Tibial artery (tissue), 4 donors: ENCODE data around the gene TNNC1.
A peak's percentile ranks its signal among the peaks of the same experiment; 100 is the strongest.

Source experiments
- DNase-seq, 2 donors: peaks; one replicate each; pipeline ENCODE4 v3.0.0-alpha.2; 2019
- H3K27ac ChIP-seq, 2 donors: fragments of 200-600 bp; sonication (generic) in 1 of 2; 1 replicate in 1 of 2; 2 replicates in 1 of 2; pipeline ENCODE4 v1.5.1; 2018 to 2019; ENCODE audit warnings: mild to moderate bottlenecking in 1 of 2
- H3K27me3 ChIP-seq, 2 donors: fragments of 200-600 bp; sonication (generic) in 1 of 2; one replicate each; pipeline versions ENCODE4 v1.5.1 to v1.6.0; 2016 to 2019
- H3K36me3 ChIP-seq, 3 donors: fragments of 200-600 bp; sonication (generic) in 2 of 3; one replicate each; pipeline ENCODE4 v1.5.1; 2016 to 2019; ENCODE audit warnings: mild to moderate bottlenecking in 2 of 3
- H3K4me1 ChIP-seq, 4 donors: fragments of 200-600 bp; sonication (generic) in 2 of 4; 1 replicate in 3 of 4; 2 replicates in 1 of 4; pipeline ENCODE4 v1.5.1; 2016 to 2019
- H3K4me3 ChIP-seq, 2 donors: fragments of 200-600 bp; sonication (generic) in 1 of 2; 1 replicate in 1 of 2; 2 replicates in 1 of 2; pipeline ENCODE4 v1.5.1; 2018 to 2019; ENCODE audit warnings: mild to moderate bottlenecking in 2 of 2
- H3K9me3 ChIP-seq, 3 donors: fragments of 200-600 bp; sonication (generic) in 1 of 3; one replicate each; pipeline ENCODE4 v1.5.1; 2016 to 2019
- intact Hi-C: fragments of 100-400 bp; cut with DNase I; formaldehyde crosslinking; loops from one replicate; pipeline ENCODE4 v1.15.0; 2023; ENCODE audit warnings: low total_unique reads
- TF ChIP-seq, protein P1 (sequence below), 2 experiments: fragments of 200-600 bp in 1 of 2; fragments of 450-650 bp in 1 of 2; IDR thresholded peaks; one replicate each; pipeline ENCODE4 v1.5.1; 2017 to 2019; ENCODE audit warnings: antibody characterized with exemption in 2 of 2, mild to moderate bottlenecking in 1 of 2, moderate library complexity in 1 of 2

Gene TNNC1

DNA sequence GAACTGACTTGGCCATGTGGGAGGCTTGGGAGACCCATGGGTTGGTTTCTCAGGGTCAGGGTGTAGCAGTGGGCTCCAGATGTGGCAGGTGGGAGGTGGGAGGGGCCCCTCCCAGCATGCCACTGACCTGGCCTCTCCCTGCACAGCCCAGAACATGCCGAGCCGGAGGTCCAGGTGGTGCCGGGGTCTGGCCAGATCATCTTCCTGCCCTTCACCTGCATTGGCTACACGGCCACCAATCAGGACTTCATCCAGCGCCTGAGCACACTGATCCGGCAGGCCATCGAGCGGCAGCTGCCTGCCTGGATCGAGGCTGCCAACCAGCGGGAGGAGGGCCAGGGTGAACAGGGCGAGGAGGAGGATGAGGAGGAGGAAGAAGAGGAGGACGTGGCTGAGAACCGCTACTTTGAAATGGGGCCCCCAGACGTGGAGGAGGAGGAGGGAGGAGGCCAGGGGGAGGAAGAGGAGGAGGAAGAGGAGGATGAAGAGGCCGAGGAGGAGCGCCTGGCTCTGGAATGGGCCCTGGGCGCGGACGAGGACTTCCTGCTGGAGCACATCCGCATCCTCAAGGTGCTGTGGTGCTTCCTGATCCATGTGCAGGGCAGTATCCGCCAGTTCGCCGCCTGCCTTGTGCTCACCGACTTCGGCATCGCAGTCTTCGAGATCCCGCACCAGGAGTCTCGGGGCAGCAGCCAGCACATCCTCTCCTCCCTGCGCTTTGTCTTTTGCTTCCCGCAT is 33.4 kb upstream of the TNNC1 start:
- TF ChIP-seq, protein P1, sequence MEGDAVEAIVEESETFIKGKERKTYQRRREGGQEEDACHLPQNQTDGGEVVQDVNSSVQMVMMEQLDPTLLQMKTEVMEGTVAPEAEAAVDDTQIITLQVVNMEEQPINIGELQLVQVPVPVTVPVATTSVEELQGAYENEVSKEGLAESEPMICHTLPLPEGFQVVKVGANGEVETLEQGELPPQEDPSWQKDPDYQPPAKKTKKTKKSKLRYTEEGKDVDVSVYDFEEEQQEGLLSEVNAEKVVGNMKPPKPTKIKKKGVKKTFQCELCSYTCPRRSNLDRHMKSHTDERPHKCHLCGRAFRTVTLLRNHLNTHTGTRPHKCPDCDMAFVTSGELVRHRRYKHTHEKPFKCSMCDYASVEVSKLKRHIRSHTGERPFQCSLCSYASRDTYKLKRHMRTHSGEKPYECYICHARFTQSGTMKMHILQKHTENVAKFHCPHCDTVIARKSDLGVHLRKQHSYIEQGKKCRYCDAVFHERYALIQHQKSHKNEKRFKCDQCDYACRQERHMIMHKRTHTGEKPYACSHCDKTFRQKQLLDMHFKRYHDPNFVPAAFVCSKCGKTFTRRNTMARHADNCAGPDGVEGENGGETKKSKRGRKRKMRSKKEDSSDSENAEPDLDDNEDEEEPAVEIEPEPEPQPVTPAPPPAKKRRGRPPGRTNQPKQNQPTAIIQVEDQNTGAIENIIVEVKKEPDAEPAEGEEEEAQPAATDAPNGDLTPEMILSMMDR (IDR thresholded peaks at IDR 0.05) = no peak
- no peaks in the 10 kb centered on the region for H3K27me3 ChIP-seq
- no peak overlapping the region for H3K4me3 ChIP-seq
- H3K9me3 ChIP-seq = no peaks in the 10 kb centered on the region
- peaks cover 0 to 13% (median 0%) of the 10 kb centered on the region in 4 donors for H3K4me1 ChIP-seq
- no peak for DNase-seq
- intact Hi-C loops = no loop called here
- no peak overlapping the region for H3K27ac ChIP-seq
- H3K36me3 ChIP-seq = peaks cover 81 to 100% (median 94%) of the 10 kb centered on the region in 3 donors

DNA sequence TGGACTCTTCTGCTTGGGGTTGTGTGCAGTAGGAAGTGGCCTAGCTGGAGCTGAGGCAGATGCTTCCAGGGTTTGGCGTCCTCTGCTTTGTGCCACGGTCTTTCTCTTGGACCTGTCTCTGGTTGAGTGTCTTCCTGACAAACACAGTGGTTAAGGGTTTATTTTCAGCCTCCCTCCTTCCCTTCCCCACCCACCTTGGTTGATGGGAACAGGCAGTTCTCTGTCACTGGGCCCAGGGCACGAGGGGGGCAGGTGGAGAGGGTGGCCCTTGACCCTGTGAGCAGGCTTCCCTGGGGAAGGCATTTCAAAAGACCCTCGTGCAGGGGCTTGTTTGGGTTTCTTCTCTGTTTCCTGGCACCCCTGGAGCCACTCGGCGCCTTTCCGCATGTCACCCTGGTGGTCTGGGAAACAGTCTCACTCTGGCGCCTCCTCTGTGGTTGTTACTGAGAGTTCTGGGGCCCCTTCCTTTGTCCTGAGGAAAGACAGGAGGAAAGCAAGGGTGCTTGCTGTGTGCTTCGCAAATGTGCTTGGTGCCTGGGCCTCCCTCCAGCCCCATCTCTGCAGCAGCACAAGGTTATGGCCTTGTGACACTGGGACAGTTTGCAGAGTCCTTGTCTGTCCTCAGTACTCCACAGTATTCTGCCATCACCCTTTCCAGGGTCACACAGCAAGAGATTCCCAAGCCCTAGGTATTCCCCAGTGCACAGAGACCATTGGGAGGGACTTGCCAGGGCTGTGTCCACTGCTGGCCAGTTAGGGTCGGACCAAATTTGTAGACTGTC is 31.0 kb upstream of the TNNC1 start:
- intact Hi-C loops = no loop called here
- no peaks in the 10 kb centered on the region for H3K27me3 ChIP-seq
- peak overlapping the region in 1 of 2 donors; percentile 28 for H3K27ac ChIP-seq
- H3K36me3 ChIP-seq = peaks cover 79 to 100% (median 94%) of the 10 kb centered on the region in 3 donors
- TF ChIP-seq, protein P1 (IDR thresholded peaks at IDR 0.05) = no peak
- no peak overlapping the region for H3K4me3 ChIP-seq
- peaks cover 0 to 5% (median 0%) of the 10 kb centered on the region in 4 donors for H3K4me1 ChIP-seq
- H3K9me3 ChIP-seq = no peaks in the 10 kb centered on the region
- DNase-seq = no peak

DNA sequence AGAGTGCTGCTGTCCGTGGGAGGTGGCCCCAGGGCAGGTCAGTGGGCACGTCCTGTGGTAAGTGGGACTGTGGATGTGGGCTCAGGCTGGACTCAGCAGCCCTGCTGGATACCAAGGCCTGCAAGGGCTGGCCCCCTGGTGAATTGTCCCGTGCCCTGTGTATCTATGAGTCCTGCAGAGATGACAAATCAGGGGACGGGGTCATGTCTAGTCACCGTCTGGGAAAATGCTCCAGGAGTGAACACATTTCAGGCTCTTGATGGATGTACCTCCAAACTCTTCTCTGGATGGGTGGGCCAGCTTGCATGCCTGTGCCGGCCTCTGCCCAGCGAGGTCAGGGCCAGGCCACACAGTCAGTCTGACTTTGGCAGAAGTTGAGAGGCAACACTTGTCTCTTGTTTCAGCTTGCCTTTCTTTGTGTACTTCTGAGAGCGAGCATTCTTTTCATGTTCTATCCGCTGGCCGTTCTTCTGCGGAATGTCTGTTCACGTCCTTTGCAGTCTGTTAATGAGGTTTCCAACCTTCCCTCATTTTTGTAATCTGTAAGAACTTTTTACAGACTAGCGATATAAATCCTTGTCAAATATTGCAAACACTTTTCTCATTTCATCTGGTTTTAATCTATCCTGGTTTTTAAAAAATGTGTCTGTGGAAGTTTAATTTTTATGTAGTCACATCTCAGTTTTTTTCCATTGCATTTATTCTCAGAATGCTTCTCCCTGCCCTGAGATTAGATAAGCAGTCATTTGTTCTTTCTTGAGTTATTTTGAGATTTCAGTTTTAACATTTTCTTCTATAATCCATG is 29.9 kb upstream of the TNNC1 start:
- H3K9me3 ChIP-seq = no peaks in the 10 kb centered on the region
- no peak overlapping the region for H3K4me3 ChIP-seq
- no peak for DNase-seq
- no peaks in the 10 kb centered on the region for H3K27me3 ChIP-seq
- H3K27ac ChIP-seq = peak overlapping the region in 1 of 2 donors; percentile 28
- TF ChIP-seq, protein P1 (IDR thresholded peaks at IDR 0.05) = no peak
- peaks cover 0 to 5% (median 0%) of the 10 kb centered on the region in 4 donors for H3K4me1 ChIP-seq
- H3K36me3 ChIP-seq = peaks cover 79 to 100% (median 94%) of the 10 kb centered on the region in 3 donors
- intact Hi-C loops = no loop called here

DNA sequence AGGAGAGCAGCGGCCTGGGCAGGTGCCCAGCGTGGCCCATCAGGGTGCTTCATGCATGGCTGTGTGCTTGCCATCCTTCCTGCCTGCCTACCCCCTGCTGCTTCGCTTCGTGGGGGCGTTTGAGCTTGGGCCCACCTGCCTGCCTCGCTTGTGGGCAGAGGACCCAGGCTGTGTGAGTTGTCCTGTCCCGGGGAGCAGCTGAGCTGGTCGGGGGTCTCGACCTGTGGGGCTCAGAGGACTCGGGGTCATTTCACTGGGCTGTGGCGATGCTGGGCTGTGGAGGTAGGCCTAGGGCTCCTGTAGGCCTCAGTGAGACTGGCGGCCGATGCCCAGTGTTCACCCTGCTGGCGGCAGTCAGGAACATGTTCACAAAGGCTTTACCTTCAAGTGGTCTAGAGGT is 29.2 kb upstream of the TNNC1 start:
- H3K9me3 ChIP-seq = no peaks in the 10 kb centered on the region
- intact Hi-C loops = no loop called here
- peaks cover 79 to 100% (median 94%) of the 10 kb centered on the region in 3 donors for H3K36me3 ChIP-seq
- no peak overlapping the region for H3K4me3 ChIP-seq
- TF ChIP-seq, protein P1 (IDR thresholded peaks at IDR 0.05) = no peak
- H3K4me1 ChIP-seq = peaks cover 0 to 5% (median 0%) of the 10 kb centered on the region in 4 donors
- no peak overlapping the region for H3K27ac ChIP-seq
- no peaks in the 10 kb centered on the region for H3K27me3 ChIP-seq
- no peak for DNase-seq

- TF ChIP-seq, protein P1 (IDR thresholded peaks at IDR 0.05) = peak in 1 of 2 experiments; percentile 14
- peaks cover 81 to 100% (median 94%) of the 10 kb centered on the region in 3 donors for H3K36me3 ChIP-seq
- H3K27me3 ChIP-seq = no peaks in the 10 kb centered on the region
- no peak overlapping the region for H3K27ac ChIP-seq
- intact Hi-C loops = no loop called here
- H3K9me3 ChIP-seq = no peaks in the 10 kb centered on the region
- no peak overlapping the region for H3K4me3 ChIP-seq
- H3K4me1 ChIP-seq = peaks cover 0 to 5% (median 0%) of the 10 kb centered on the region in 4 donors
- DNase-seq = no peak
These were observed 28.1 kb upstream of the TNNC1 start for GRCh38 chr3:52481819-52482521.
